HG03196 (cell line): ENCODE results near the gene PRR16.
"Not testable (repeated sequence)": the region's sequence is repeated elsewhere in the genome, so short reads cannot be mapped to it uniquely, and the experiment has no call there.

Experiments used
- ATAC-seq: cut with Tn5 transposase; IDR thresholded peaks from one replicate; pipeline ENCODE4 v1.9.1; 2021; ENCODE audit not compliant: unreplicated experiment

Gene PRR16

GRCh38 chr5:120632430-120632829 is 168.3 kb downstream of the PRR16 start:
- ATAC-seq = no peak

- ATAC-seq = no peak
Measured at GRCh38 chr5:120638449-120638848, 174.3 kb downstream of the PRR16 start.

GRCh38 chr5:120640778-120641177 is 176.7 kb downstream of the PRR16 start:
- no peak for ATAC-seq

GRCh38 chr5:120644516-120644915 is 180.4 kb downstream of the PRR16 start:
- no peak for ATAC-seq

- no peak for ATAC-seq
Measured at GRCh38 chr5:120655828-120656435, 191.8 kb downstream of the PRR16 start.

GRCh38 chr5:120657104-120657503 is 193.0 kb downstream of the PRR16 start:
- no peak for ATAC-seq

GRCh38 chr5:120677481-120677880 is 213.4 kb downstream of the PRR16 start:
- no peak for ATAC-seq

GRCh38 chr5:120678279-120678678 is 214.2 kb downstream of the PRR16 start:
- no peak for ATAC-seq

GRCh38 chr5:120682851-120683250 is 218.8 kb downstream of the PRR16 start:
- no peak for ATAC-seq

GRCh38 chr5:120683580-120683979 is 219.5 kb downstream of the PRR16 start:
- ATAC-seq = no peak

- no peak for ATAC-seq
Measured at GRCh38 chr5:120684213-120684612, 220.1 kb downstream of the PRR16 start.

- ATAC-seq = no peak
Measured at GRCh38 chr5:120684749-120685415, 220.8 kb downstream of the PRR16 start.

- no peak for ATAC-seq
Measured at GRCh38 chr5:120690621-120691407, 226.7 kb downstream of the PRR16 start.

GRCh38 chr5:120692325-120692724 is 228.2 kb downstream of the PRR16 start:
- no peak for ATAC-seq

GRCh38 chr5:120695368-120695880 is 231.3 kb downstream of the PRR16 start:
- ATAC-seq = no peak

- no peak for ATAC-seq
Measured at GRCh38 chr5:120697147-120697546, 233.0 kb downstream of the PRR16 start.

GRCh38 chr5:120697670-120698327 is 233.7 kb downstream of the PRR16 start:
- ATAC-seq = not testable (repeated sequence)

- ATAC-seq = not testable (repeated sequence)
Measured at GRCh38 chr5:120700653-120701052, 236.6 kb downstream of the PRR16 start.

GRCh38 chr5:120702817-120703538 is 238.9 kb downstream of the PRR16 start:
- ATAC-seq = not testable (repeated sequence)

GRCh38 chr5:120703918-120704587 is 240.0 kb downstream of the PRR16 start:
- no peak for ATAC-seq
